ENCODE data around the gene TMEM169. TPM values are rescaled to one million over a fixed set of nuclear protein-coding genes. Genes with fewer than 3 reads are reported as not detected.
A peak's percentile ranks its signal among the peaks of the same experiment; 100 is the strongest.
"Not testable (repeated sequence)": the region's sequence is repeated elsewhere in the genome, so short reads cannot be mapped to it uniquely, and the experiment has no call there.

The TMEM169 gene
- total RNA-seq, 2 experiments from 2014 or later = 0.27 to 0.53 TPM

DNA sequence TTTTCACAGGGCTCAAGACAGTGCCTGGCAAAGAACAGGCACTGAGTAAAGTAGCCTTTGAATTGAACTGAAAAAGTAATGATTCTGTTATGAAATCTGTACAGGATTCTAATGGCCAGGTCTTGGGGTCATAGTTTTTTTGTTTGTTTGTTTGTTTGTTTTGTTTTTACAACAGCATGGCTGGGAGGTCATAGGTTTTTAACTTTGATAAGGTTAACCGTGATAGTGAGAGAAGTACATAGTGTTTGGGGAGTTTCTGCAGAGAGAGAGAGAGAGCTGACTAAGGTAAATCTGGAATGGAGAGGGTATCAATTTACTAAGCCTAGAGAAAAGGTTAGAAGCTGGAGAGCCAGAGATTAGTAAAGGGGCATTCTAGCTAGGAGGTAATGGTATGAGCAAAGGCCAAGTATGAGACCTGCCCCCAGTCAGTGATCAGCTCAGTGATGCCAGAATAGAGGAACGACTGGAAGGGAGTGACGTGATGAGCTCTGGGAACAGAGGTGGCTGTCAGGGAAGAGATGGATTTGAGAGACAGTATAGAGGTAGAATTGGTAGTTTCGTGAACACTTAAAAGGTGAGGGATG is 53.3 kb downstream of the TMEM169 start:
- no peaks in the 10 kb centered on the region for H3K27me3 Mint-ChIP-seq
- peaks cover 95% of the 10 kb centered on the region for H3K36me3 ChIP-seq (ENCODE audit: insufficient read depth, low read length)
- H3K4me3 ChIP-seq (ENCODE audit: low read length) = no peak overlapping the region
- H3K36me3 Mint-ChIP-seq (ENCODE audit: low read depth) = peaks cover 99% of the 10 kb centered on the region
- H3K27me3 ChIP-seq (ENCODE audit: control insufficient read depth in 1 of 2, insufficient read depth in 2 of 2, low read length in 2 of 2) = no peaks in the 10 kb centered on the region
- H3K9me3 Mint-ChIP-seq = no peaks in the 10 kb centered on the region
- H3K4me1 Mint-ChIP-seq (ENCODE audit: low read depth) = peaks cover 52% of the 10 kb centered on the region
- no peak overlapping the region for H3K4me3 Mint-ChIP-seq
- no peaks in the 10 kb centered on the region for H3K4me1 ChIP-seq (ENCODE audit: insufficient read depth, low read length)
- no peaks in the 10 kb centered on the region for H3K9me3 ChIP-seq (ENCODE audit: control insufficient read depth in 1 of 2, insufficient read depth in 1 of 2, low read length in 2 of 2)
- POLR2A ChIA-PET = no interaction called here
- ATAC-seq (ENCODE audit: poor library complexity) (no peak), DNase-seq (no peak)
- peak overlapping the region; percentile 41 for H3K27ac Mint-ChIP-seq
- CTCF ChIA-PET = interaction anchor here (0.6 kb wide), 1 partner anchor 50 kb away, joined by 3 read pairs; no protein-coding TSS in a partner anchor
- intact Hi-C loops (cut with DNase I, micrococcal nuclease) = no loop called here
- TF ChIP-seq, protein P1, sequence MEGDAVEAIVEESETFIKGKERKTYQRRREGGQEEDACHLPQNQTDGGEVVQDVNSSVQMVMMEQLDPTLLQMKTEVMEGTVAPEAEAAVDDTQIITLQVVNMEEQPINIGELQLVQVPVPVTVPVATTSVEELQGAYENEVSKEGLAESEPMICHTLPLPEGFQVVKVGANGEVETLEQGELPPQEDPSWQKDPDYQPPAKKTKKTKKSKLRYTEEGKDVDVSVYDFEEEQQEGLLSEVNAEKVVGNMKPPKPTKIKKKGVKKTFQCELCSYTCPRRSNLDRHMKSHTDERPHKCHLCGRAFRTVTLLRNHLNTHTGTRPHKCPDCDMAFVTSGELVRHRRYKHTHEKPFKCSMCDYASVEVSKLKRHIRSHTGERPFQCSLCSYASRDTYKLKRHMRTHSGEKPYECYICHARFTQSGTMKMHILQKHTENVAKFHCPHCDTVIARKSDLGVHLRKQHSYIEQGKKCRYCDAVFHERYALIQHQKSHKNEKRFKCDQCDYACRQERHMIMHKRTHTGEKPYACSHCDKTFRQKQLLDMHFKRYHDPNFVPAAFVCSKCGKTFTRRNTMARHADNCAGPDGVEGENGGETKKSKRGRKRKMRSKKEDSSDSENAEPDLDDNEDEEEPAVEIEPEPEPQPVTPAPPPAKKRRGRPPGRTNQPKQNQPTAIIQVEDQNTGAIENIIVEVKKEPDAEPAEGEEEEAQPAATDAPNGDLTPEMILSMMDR (IDR thresholded peaks at IDR 0.05) = no peak
- no peak overlapping the region for H3K27ac ChIP-seq (ENCODE audit: low read depth in 1 of 2, low read length in 2 of 2)

DNA sequence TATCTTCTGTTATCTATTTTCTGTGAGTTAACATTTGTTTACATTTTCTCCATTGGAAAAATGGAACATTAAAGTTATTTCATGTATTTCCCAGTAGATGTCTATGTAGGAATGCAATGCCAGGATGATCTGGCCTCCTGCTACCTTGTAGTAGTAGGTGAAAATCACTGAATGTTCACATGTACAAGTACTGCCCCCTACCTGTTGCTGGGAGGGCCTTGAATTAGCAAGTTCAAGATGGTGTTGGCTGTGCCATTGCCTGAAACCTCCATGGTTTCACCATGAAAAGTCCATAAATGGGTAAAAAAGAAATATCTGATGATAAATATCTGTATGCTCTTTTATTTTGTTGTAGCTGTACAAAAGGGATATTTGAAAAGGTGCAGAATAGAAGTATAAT is 58.2 kb downstream of the TMEM169 start:
- H3K9me3 Mint-ChIP-seq = no peaks in the 10 kb centered on the region
- no peaks in the 10 kb centered on the region for H3K27me3 ChIP-seq (ENCODE audit: control insufficient read depth in 1 of 2, insufficient read depth in 2 of 2, low read length in 2 of 2)
- peaks cover 93% of the 10 kb centered on the region for H3K36me3 ChIP-seq (ENCODE audit: insufficient read depth, low read length)
- H3K9me3 ChIP-seq (ENCODE audit: control insufficient read depth in 1 of 2, insufficient read depth in 1 of 2, low read length in 2 of 2) = no peaks in the 10 kb centered on the region
- H3K4me1 ChIP-seq (ENCODE audit: insufficient read depth, low read length) = no peaks in the 10 kb centered on the region
- intact Hi-C loops (cut with DNase I, micrococcal nuclease) = loop anchor here (1.0 to 5.0 kb wide), 2 partner anchors 103 to 106 kb away; no protein-coding TSS in a partner anchor
- no peaks in the 10 kb centered on the region for H3K27me3 Mint-ChIP-seq
- TF ChIP-seq, protein P1 (IDR thresholded peaks at IDR 0.05) = peak; percentile 46
- H3K4me1 Mint-ChIP-seq (ENCODE audit: low read depth) = peaks cover 24% of the 10 kb centered on the region
- H3K4me3 ChIP-seq (ENCODE audit: low read length) = no peak overlapping the region
- peak; percentile 81 for ATAC-seq (ENCODE audit: poor library complexity)
- CTCF ChIA-PET = interaction anchor here (1.0 kb wide), 1 partner anchor 20 kb away, joined by 3 read pairs; no protein-coding TSS in a partner anchor
- DNase-seq = peak in 10 of 14 experiments; percentile 8 to 69 (median 28)
- H3K4me3 Mint-ChIP-seq = no peak overlapping the region
- H3K27ac ChIP-seq (ENCODE audit: low read depth in 1 of 2, low read length in 2 of 2) = no peak overlapping the region
- H3K36me3 Mint-ChIP-seq (ENCODE audit: low read depth) = peaks cover 63% of the 10 kb centered on the region
- H3K27ac Mint-ChIP-seq = peak overlapping the region; percentile 22
- POLR2A ChIA-PET = no interaction called here

DNA sequence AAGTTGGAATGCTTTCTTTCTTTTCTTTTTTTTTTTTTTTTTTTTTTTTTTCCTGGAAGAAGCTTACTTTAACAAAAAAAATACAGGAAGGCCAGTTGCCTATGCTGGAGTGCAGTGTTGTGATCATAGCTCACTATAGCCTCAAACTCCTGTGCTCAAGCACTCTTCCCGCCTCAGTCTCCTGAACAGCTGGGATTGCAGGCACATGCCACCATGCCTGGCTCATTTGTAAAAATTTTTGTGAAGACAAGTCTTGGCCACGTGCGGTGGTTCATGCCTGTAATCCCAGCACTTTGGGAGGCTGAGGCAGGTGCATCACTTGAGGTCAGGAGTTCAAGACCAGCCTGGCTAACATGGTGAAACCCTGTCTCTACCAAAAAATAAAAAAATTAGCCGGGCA is 59.8 kb downstream of the TMEM169 start:
- H3K27ac Mint-ChIP-seq; DNase-seq; H3K9me3 ChIP-seq (ENCODE audit: control insufficient read depth in 1 of 2, insufficient read depth in 1 of 2, low read length in 2 of 2); ATAC-seq (ENCODE audit: poor library complexity); H3K4me3 ChIP-seq (ENCODE audit: low read length); H3K4me1 ChIP-seq (ENCODE audit: insufficient read depth, low read length); H3K9me3 Mint-ChIP-seq; H3K27me3 Mint-ChIP-seq; H3K27ac ChIP-seq (ENCODE audit: low read depth in 1 of 2, low read length in 2 of 2); H3K4me3 Mint-ChIP-seq; H3K27me3 ChIP-seq (ENCODE audit: control insufficient read depth in 1 of 2, insufficient read depth in 2 of 2, low read length in 2 of 2): not testable (repeated sequence)
- peaks cover 15% of the 10 kb centered on the region for H3K4me1 Mint-ChIP-seq (ENCODE audit: low read depth)
- peaks cover 97% of the 10 kb centered on the region for H3K36me3 ChIP-seq (ENCODE audit: insufficient read depth, low read length)
- intact Hi-C loops (cut with DNase I, micrococcal nuclease) = loop anchor here in 1 of 2 experiments (5.0 kb wide), 1 partner anchor 104 kb away; no protein-coding TSS in a partner anchor
- ChIA-PET CTCF (interaction anchor here (0.9 to 1.1 kb wide), 2 partner anchors 11 to 21 kb away, joined by 3 to 8 read pairs; no protein-coding TSS in a partner anchor), POLR2A (interaction anchor here (0.7 to 1.1 kb wide), 3 partner anchors 23 to 84 kb away, joined by 3 read pairs; no protein-coding TSS in a partner anchor)
- H3K36me3 Mint-ChIP-seq (ENCODE audit: low read depth) = peaks cover 47% of the 10 kb centered on the region
